ENCODE data around the gene TLR8.
A peak's percentile ranks its signal among the peaks of the same experiment; 100 is the strongest.

GRCh38 chrX:12894074-12895030 is 12.1 kb upstream of the TLR8 start:
- TF ChIP-seq, protein P1, sequence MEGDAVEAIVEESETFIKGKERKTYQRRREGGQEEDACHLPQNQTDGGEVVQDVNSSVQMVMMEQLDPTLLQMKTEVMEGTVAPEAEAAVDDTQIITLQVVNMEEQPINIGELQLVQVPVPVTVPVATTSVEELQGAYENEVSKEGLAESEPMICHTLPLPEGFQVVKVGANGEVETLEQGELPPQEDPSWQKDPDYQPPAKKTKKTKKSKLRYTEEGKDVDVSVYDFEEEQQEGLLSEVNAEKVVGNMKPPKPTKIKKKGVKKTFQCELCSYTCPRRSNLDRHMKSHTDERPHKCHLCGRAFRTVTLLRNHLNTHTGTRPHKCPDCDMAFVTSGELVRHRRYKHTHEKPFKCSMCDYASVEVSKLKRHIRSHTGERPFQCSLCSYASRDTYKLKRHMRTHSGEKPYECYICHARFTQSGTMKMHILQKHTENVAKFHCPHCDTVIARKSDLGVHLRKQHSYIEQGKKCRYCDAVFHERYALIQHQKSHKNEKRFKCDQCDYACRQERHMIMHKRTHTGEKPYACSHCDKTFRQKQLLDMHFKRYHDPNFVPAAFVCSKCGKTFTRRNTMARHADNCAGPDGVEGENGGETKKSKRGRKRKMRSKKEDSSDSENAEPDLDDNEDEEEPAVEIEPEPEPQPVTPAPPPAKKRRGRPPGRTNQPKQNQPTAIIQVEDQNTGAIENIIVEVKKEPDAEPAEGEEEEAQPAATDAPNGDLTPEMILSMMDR (IDR thresholded peaks at IDR 0.05): peak; percentile 73
- no peak for TF ChIP-seq ZFX (IDR thresholded peaks at IDR 0.05; ENCODE audit: borderline replicate concordance)
